Epithelial cell of esophagus (primary cell): ENCODE measurements around the gene ATG5.

Source experiments
- DNase-seq: peaks from one replicate; pipeline ENCODE4 v3.0.0; 2010; ENCODE audit warnings: low read depth
- H3K4me3 ChIP-seq: 2 replicates; pipeline ENCODE4 v1.5.1; 2011; ENCODE audit warnings: mild to moderate bottlenecking, low read length, control low read depth
- TF ChIP-seq, protein P1 (sequence below): IDR thresholded peaks from 2 replicates; pipeline ENCODE4 v1.5.1; 2011; ENCODE audit warnings: low read depth, mild to moderate bottlenecking, low read length, control low read depth, inconsistent platforms; ENCODE audit not compliant: insufficient read depth; ENCODE audit errors: missing control alignments

ATG5 gene

GRCh38 chr6:106309766-106310373 lies 15.7 kb downstream of the ATG5 start:
- no peak overlapping the region for H3K4me3 ChIP-seq
- TF ChIP-seq, protein P1, sequence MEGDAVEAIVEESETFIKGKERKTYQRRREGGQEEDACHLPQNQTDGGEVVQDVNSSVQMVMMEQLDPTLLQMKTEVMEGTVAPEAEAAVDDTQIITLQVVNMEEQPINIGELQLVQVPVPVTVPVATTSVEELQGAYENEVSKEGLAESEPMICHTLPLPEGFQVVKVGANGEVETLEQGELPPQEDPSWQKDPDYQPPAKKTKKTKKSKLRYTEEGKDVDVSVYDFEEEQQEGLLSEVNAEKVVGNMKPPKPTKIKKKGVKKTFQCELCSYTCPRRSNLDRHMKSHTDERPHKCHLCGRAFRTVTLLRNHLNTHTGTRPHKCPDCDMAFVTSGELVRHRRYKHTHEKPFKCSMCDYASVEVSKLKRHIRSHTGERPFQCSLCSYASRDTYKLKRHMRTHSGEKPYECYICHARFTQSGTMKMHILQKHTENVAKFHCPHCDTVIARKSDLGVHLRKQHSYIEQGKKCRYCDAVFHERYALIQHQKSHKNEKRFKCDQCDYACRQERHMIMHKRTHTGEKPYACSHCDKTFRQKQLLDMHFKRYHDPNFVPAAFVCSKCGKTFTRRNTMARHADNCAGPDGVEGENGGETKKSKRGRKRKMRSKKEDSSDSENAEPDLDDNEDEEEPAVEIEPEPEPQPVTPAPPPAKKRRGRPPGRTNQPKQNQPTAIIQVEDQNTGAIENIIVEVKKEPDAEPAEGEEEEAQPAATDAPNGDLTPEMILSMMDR = no peak
- peak; percentile 41 for DNase-seq

DNA sequence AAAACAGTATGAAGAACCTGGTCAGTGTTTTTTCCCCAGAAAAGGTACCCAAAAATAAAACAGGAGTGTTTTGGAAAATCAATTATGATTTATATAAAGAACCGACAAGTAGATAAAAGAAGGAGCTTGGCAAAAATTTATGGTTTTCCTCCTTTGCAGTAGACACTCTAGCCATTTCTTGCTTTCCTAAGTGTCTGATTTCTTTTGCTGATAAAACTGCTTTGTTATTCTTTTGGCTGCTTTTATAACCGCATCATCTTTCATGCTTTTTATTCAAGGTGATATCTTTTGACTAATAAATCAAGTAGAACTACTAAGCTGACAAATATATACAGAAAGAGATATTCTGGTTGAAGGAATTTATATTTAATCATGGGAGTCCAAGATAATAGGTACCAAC lies 16.6 kb downstream of the ATG5 start:
- TF ChIP-seq, protein P1 = no peak
- no peak overlapping the region for H3K4me3 ChIP-seq

DNA sequence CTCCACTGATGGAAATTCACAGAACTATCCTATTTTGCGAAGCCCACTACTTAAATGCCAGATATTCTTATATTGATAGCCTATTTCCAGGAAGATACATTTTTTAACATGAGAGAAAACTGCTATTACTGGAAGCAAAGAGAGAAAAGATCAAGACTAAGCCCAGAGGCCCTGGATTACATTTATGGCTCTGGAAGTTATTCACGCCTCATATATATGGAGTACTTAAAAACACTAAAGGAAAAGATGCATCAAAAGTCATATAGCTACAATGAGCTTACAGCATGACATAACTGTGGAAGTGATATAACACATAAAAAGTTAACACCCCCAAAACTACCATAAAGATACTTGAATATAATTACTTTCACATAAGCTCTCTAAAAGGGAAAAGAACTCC lies 19.8 kb downstream of the ATG5 start:
- DNase-seq = no peak
- TF ChIP-seq, protein P1 = no peak

More for the DNA sequence above, 16.6 kb downstream of the ATG5 start:
- DNase-seq = no peak

DNA sequence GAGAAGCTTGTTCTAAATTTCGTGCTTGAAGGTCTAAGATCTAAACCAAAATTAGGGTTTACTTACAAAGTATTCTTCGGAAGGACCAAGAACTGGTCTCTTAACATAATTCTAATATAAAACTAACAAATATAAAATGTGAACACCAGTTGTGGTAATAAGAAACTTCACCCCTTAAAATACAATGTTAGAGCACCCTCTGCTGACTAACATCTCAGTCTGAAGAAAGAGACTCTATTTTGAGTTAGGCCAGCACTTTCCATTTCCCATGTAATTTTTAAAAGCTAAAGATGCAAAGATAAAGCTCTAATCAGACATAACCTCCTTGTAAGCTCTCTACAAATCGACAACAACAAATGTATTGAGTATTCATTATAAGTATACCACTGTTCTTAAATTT lies 24.6 kb downstream of the ATG5 start:
- no peak overlapping the region for H3K4me3 ChIP-seq
- DNase-seq = peak; percentile 57
- TF ChIP-seq, protein P1 = peak; percentile 46

More for the DNA sequence above, 19.8 kb downstream of the ATG5 start:
- H3K4me3 ChIP-seq = no peak overlapping the region

GRCh38 chr6:106300020-106300780 lies 25.4 kb downstream of the ATG5 start:
- TF ChIP-seq, protein P1 = no peak
- no peak overlapping the region for H3K4me3 ChIP-seq
- DNase-seq = no peak

GRCh38 chr6:106293116-106293515 lies 32.4 kb downstream of the ATG5 start:
- TF ChIP-seq, protein P1 = no peak
- no peak overlapping the region for H3K4me3 ChIP-seq
- peak; percentile 19 for DNase-seq

DNA sequence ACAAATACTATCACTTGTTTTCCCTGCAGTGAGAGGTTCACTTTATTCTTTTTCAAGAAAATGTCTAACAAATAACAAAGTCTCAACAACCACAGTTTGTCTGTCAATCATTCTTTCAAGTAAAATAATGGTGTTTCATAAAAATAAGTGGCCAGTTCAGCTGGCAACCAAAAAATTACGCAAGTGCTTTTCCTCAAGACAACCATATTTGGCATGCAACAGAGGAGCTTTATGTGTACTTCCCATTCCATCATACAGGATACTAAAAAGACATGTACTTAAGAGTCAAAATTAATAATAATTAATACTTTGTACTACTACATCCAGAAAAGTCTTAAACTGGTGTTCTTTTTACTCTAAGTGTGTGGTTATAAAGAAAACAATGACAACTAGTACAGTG lies 34.6 kb downstream of the ATG5 start:
- TF ChIP-seq, protein P1 = no peak
- DNase-seq = no peak
- H3K4me3 ChIP-seq = no peak overlapping the region
